HepG2 (cell line): ENCODE results near the gene INO80E. TPM values are rescaled to one million over a fixed set of nuclear protein-coding genes. Genes with fewer than 3 reads are reported as not detected.
A peak's percentile ranks its signal among the peaks of the same experiment; 100 is the strongest.

ENCODE experiments used
- ATAC-seq: fragments of 200-7000 bp; cut with Tn5 transposase; 3 replicates; pipeline ENCODE4 v1.9.1; 2020; ENCODE audit warnings: mild to moderate bottlenecking, moderate library complexity
- BruUV-seq: library from RNA; stranded (reverse); fragments of 400-500 nt; replicated peaks from 2 replicates; lab custom pipeline; 2021; lab: Mats Ljungman, UMichigan
- CTCF ChIA-PET: fragments of 300-600 bp; formaldehyde crosslinking; extraction: SDS; loops from one replicate; lab custom pipeline; 2021; ENCODE audit warnings: low total read pairs, inconsistent platforms, low intra/inter-chr PET ratio; lab: Yijun Ruan, JAX
- POLR2A ChIA-PET: fragments of 350-600 bp; sonication (Branson Sonifier 250); formaldehyde crosslinking; loops from one replicate; lab custom pipeline; 2020; ENCODE audit warnings: antibody characterized with exemption, inconsistent platforms; lab: Yijun Ruan, JAX
- DNase-seq: peaks from one replicate; pipeline ENCODE4 v3.0.0-alpha.2; 2015; ENCODE audit warnings: low spot score
- FAIRE-seq: peaks from 3 replicates; lab custom pipeline; 2011; peaks lifted over from hg19 to GRCh38; lab: Jason Lieb, UNC
- H2AFZ ChIP-seq: one replicate; pipeline ENCODE4 v1.6.1; 2011; ENCODE audit warnings: low read length, inconsistent platforms
- H3K27ac ChIP-seq: fragments of 300-600 bp; 3 replicates; pipeline ENCODE4 v1.8.0; 2011; ENCODE audit warnings: mixed run types, mild to moderate bottlenecking, mixed read lengths, low read length, inconsistent platforms; ENCODE audit not compliant: insufficient read depth; ENCODE audit errors: extremely low read length
- H3K27me3 ChIP-seq, 2 experiments: fragments of 200-600 bp in 1 of 2; 2 replicates in 1 of 2; 3 replicates in 1 of 2; pipeline versions ENCODE4 v1.6.0 to v1.8.0; 2011; ENCODE audit warnings: low read length in 2 of 2, mild to moderate bottlenecking in 2 of 2, moderate library complexity in 2 of 2, inconsistent platforms in 1 of 2; ENCODE audit not compliant: insufficient read depth in 2 of 2, control insufficient read depth in 1 of 2
- H3K36me3 ChIP-seq, 2 experiments: fragments of 200-600 bp in 1 of 2; replicated peaks in 1 of 2; 2 replicates in 1 of 2; 3 replicates in 1 of 2; pipeline versions ENCODE4 v1.5.1 to v1.8.0; 2011; ENCODE audit warnings: low read length in 2 of 2, inconsistent platforms in 1 of 2; ENCODE audit not compliant: insufficient read depth in 2 of 2, control insufficient read depth in 1 of 2
- H3K4me1 ChIP-seq: 2 replicates; pipeline ENCODE4 v1.5.1; 2012; ENCODE audit warnings: low read length, inconsistent platforms; ENCODE audit not compliant: insufficient read depth
- H3K4me2 ChIP-seq: 2 replicates; pipeline ENCODE4 v1.6.0; 2011; ENCODE audit warnings: low read depth, low read length, inconsistent platforms
- H3K4me3 ChIP-seq, 3 experiments: fragments of 200-600 bp in 1 of 3; sonication (generic), shearing (Covaris generic) in 1 of 3; replicated peaks in 1 of 3; 2 replicates each; pipeline ENCODE4 v1.5.1; 2011 to 2016; ENCODE audit warnings: low read length in 3 of 3, inconsistent platforms in 2 of 3, low read depth in 2 of 3, mild to moderate bottlenecking in 2 of 3, control low read depth in 1 of 3, mixed read lengths in 1 of 3; ENCODE audit not compliant: insufficient read depth in 1 of 3
- H3K79me2 ChIP-seq: one replicate; pipeline ENCODE4 v1.6.1; 2011; ENCODE audit warnings: low read length, inconsistent platforms; ENCODE audit not compliant: insufficient read depth
- H3K9ac ChIP-seq: 2 replicates; pipeline ENCODE4 v1.6.0; 2011; ENCODE audit warnings: mild to moderate bottlenecking, low read depth, low read length, inconsistent platforms; ENCODE audit not compliant: insufficient read depth
- H3K9me3 ChIP-seq: 2 replicates; pipeline ENCODE4 v1.5.1; 2012; ENCODE audit warnings: mild to moderate bottlenecking, low read length
- H4K20me1 ChIP-seq: 2 replicates; pipeline ENCODE4 v1.6.0; 2011; ENCODE audit warnings: inconsistent platforms, mild to moderate bottlenecking, low read length, moderate library complexity; ENCODE audit not compliant: insufficient read depth
- KLF6 ChIP-seq: IDR thresholded peaks from 2 replicates; pipeline ENCODE4 v1.8.0; 2016; ENCODE audit warnings: missing biosample characterization, missing genetic modification reagents
- MXD4 ChIP-seq: IDR thresholded peaks from 2 replicates; pipeline ENCODE4 v1.6.1; 2016; ENCODE audit warnings: mild to moderate bottlenecking, missing biosample characterization, missing genetic modification reagents
- NR2C2 ChIP-seq: sonication (generic); formaldehyde crosslinking; IDR thresholded peaks from 2 replicates; pipeline ENCODE4 v1.4.0; 2020; ENCODE audit warnings: missing genetic modification reagents, mild to moderate bottlenecking, moderate library complexity, borderline replicate concordance
- PAF1 ChIP-seq: IDR thresholded peaks from 2 replicates; pipeline ENCODE4 v1.6.1; 2016; ENCODE audit warnings: missing genetic modification reagents, missing compliant biosample characterization
- STAT5B ChIP-seq: sonication (generic); formaldehyde crosslinking; IDR thresholded peaks from 2 replicates; pipeline ENCODE4 v1.4.0; 2020; ENCODE audit warnings: missing genetic modification reagents
- U2AF2 ChIP-seq: fragments of 200-400 bp; formaldehyde crosslinking; IDR thresholded peaks from 2 replicates; pipeline ENCODE4 v1.6.1; 2017; ENCODE audit warnings: low read depth, mild to moderate bottlenecking, low read length
- ZFP1 ChIP-seq: IDR thresholded peaks from 2 replicates; pipeline ENCODE4 v1.6.1; 2016
- ZNF224 ChIP-seq: sonication (generic); formaldehyde crosslinking; IDR thresholded peaks from 2 replicates; pipeline ENCODE4 v1.5.0; 2020; ENCODE audit warnings: mild to moderate bottlenecking, missing genetic modification reagents
- ZNF644 ChIP-seq: IDR thresholded peaks from 2 replicates; pipeline ENCODE4 v1.6.1; 2016; ENCODE audit warnings: low read depth
- ZNF768 ChIP-seq: sonication (generic); formaldehyde crosslinking; IDR thresholded peaks from 2 replicates; pipeline ENCODE4 v1.4.0; 2020; ENCODE audit warnings: missing genetic modification reagents
- WGBS: methylation state at CpG from one replicate; pipeline ENCODE4 v1.1.6; 2017; ENCODE audit warnings: low lambda C conversion rate; 5-methylcytosine and 5-hydroxymethylcytosine counted together
- in situ Hi-C: cut with HindIII; loops from 2 replicates; pipeline ENCODE4 v1.10.0; 2017; ENCODE audit warnings: low pct_unique_long_range_greater_than_20kb; ENCODE audit not compliant: extremely low pct_ligation_motif_present
- intact Hi-C: fragments of 100-400 bp; cut with micrococcal nuclease; formaldehyde crosslinking; loops from one replicate; pipeline ENCODE4 v1.10.0; 2022; ENCODE audit not compliant: unreplicated experiment
- polyA plus RNA-seq, 8 experiments: library from polyadenylated mRNA; depleted of rRNA in 3 of 8; stranded (reverse) in 7 of 8; unstranded in 1 of 8; fragments of >200 nt; fragmentation: Illumina TruSeq in 4 of 8; extraction: Trizol in 4 of 8; gene quantifications; 2 replicates each; pipeline versions ENCODE4 v1.2.1 to v1.2.3, GENCODE V29; 2011 to 2016; ENCODE audit warnings: low read depth in 4 of 8, missing spikeins in 1 of 8, mixed read lengths in 1 of 8; ENCODE audit not compliant: insufficient read depth in 1 of 8
- total RNA-seq, 5 experiments: library from RNA; depleted of rRNA; stranded (reverse); fragments of >200 nt; fragmentation: Illumina TruSeq; extraction: Trizol; gene quantifications; 2 replicates each; pipeline ENCODE4 v1.2.3, GENCODE V29; 2016; ENCODE audit warnings: low read depth in 1 of 5
- TF ChIP-seq, protein P1 (sequence below): sonication (generic); formaldehyde crosslinking; IDR thresholded peaks from 2 replicates; pipeline ENCODE4 v1.8.0; 2022; ENCODE audit warnings: low read depth, missing genetic modification reagents

The INO80E gene
- total and polyA plus RNA-seq, 2 of the 13 experiments (the other 11 are each of a cell fraction or from before 2014, with no cell fraction given) = 25.8 to 45.6 TPM

DNA sequence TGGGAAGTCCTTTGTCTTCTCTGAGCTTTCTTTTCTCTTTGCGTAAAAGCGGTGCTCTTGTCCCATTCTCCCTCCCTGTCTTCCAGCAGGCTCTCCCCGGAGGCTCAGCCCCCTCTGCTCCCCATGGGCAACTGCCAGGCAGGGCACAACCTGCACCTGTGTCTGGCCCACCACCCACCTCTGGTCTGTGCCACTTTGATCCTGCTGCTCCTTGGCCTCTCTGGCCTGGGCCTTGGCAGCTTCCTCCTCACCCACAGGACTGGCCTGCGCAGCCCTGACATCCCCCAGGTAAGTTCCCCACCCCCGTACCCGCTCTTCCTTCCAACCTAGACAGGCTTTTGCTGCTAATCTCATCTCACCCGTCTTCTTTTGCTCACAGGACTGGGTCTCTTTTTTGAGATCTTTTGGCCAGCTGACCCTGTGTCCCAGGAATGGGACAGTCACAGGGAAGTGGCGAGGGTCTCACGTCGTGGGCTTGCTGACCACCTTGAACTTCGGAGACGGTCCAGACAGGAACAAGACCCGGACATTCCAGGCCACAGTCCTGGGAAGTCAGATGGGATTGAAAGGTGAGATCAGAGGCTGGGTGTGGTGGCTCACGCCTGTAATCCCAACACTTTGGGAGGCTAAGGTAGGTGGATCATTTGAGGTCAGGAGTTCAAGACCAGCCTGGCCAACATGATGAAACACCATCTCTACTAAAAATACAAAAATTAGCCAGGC, 32.9 kb upstream of the INO80E start (continued):
- no peak for TF ChIP-seq ZNF644 (CRISPR knock-in tag)
- TF ChIP-seq KLF6 (CRISPR knock-in tag) = no peak
- TF ChIP-seq U2AF2 = no peak
- TF ChIP-seq ZNF224 (CRISPR knock-in tag) = no peak
- TF ChIP-seq ZFP1 (CRISPR knock-in tag) = no peak

GRCh38 chr16:29968205-29968604, 27.8 kb upstream of the INO80E start:
- no peak for DNase-seq
- H3K9me3 ChIP-seq = no peaks in the 10 kb centered on the region
- over 99% methylated on average over 4 of the region's 4 CpGs for WGBS
- peaks cover 34% of the 10 kb centered on the region for H3K4me1 ChIP-seq
- no peak overlapping the region for H3K9ac ChIP-seq
- no peak overlapping the region for H2AFZ ChIP-seq
- H3K79me2 ChIP-seq = no peaks in the 10 kb centered on the region
- H3K4me2 ChIP-seq = no peak overlapping the region
- in situ Hi-C loops = no loop called here
- no peaks in the 10 kb centered on the region for H4K20me1 ChIP-seq
- no TSS peak for BruUV-seq
- H3K36me3 ChIP-seq = peaks cover 13 to 15% of the 10 kb centered on the region in 2 experiments
- H3K27ac ChIP-seq = no peak overlapping the region
- no peak overlapping the region for H3K4me3 ChIP-seq
- H3K27me3 ChIP-seq = no peaks in the 10 kb centered on the region
- intact Hi-C loops = no loop called here
- ChIA-PET POLR2A (no interaction called here), CTCF (no interaction called here)
- no peak for FAIRE-seq
- TF ChIP-seq MXD4 (CRISPR knock-in tag) (no peak), NR2C2 (CRISPR knock-in tag) (no peak), STAT5B (no peak), PAF1 (CRISPR knock-in tag) (no peak), ZNF768 (CRISPR knock-in tag) (peak; percentile 59; the same call in 1 of the 2 replicates)
- TF ChIP-seq, protein P1, sequence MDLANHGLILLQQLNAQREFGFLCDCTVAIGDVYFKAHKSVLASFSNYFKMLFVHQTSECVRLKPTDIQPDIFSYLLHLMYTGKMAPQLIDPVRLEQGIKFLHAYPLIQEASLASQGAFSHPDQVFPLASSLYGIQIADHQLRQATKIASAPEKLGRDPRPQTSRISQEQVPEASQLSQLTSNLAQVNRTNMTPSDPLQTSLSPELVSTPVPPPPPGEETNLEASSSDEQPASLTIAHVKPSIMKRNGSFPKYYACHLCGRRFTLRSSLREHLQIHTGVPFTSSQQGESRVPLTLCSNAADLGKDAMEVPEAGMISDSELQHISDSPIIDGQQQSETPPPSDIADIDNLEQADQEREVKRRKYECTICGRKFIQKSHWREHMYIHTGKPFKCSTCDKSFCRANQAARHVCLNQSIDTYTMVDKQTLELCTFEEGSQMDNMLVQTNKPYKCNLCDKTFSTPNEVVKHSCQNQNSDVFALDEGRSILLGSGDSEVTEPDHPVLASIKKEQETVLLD (CRISPR knock-in tag) = 0 out of 2 replicates have a peak, but pooled peaks have one; percentile 31
- no peak for ATAC-seq
